ENCODE data around the gene GTPBP6. TPM values are rescaled to one million over a fixed set of nuclear protein-coding genes. Genes with fewer than 3 reads are reported as not detected.

Gene GTPBP6
- polyA plus RNA-seq, 1 of the 3 experiments (the other 2 are of a cell fraction) = 47.3 TPM

GRCh38 chrX:367866-368265 is 49.3 kb upstream of the GTPBP6 start:
- H3K4me3 ChIP-seq (ENCODE audit: low read depth in 2 of 2, low read length in 1 of 2) = no peak overlapping the region
- WGBS (ENCODE audit: low lambda C conversion rate) = 96% methylated on average over 12 of the region's 17 CpGs

GRCh38 chrX:367349-367748 is 48.8 kb upstream of the GTPBP6 start:
- H3K4me1 ChIP-seq (ENCODE audit: control insufficient read depth in 1 of 2, insufficient read depth in 2 of 2, low read depth in 1 of 2, low read length in 1 of 2) = peaks cover 0 to 7% of the 10 kb centered on the region in 2 experiments; a peak in 1 of 4 replicates
- ChIA-PET CTCF (no interaction called here), POLR2A (no interaction called here)
- H3F3A ChIP-seq (replicated peaks; ENCODE audit: insufficient read depth) = no peaks in the 10 kb centered on the region
- no peak for DNase-seq
- no peaks in the 10 kb centered on the region for H3K9me3 ChIP-seq
- peaks cover 5% of the 10 kb centered on the region; the same call in 1 of the 2 replicates for H4K20me1 ChIP-seq (ENCODE audit: insufficient read depth)
- no peaks in the 10 kb centered on the region for H3K27me3 ChIP-seq (ENCODE audit: insufficient read depth)
- no peaks in the 10 kb centered on the region for H3K9me2 ChIP-seq
- H3K79me2 ChIP-seq (ENCODE audit: insufficient read depth) = peaks cover 3% of the 10 kb centered on the region; the same call in 1 of the 2 replicates
- H3K27ac ChIP-seq (ENCODE audit: low read depth in 2 of 2, low read length in 1 of 2) = no peak overlapping the region
- no peak overlapping the region for H3K4me2 ChIP-seq
- no peaks in the 10 kb centered on the region for H3K36me3 ChIP-seq (replicated peaks in 1 of 2; ENCODE audit: control insufficient read depth in 1 of 2, insufficient read depth in 2 of 2, low read length in 1 of 2)
- H3K4me3 ChIP-seq (ENCODE audit: low read depth in 2 of 2, low read length in 1 of 2) = no peak overlapping the region
- H2AFZ ChIP-seq (ENCODE audit: low read depth) = no peak overlapping the region
- no peak overlapping the region for H3K9ac ChIP-seq
- 94% methylated on average over 16 of the region's 16 CpGs for WGBS (ENCODE audit: low lambda C conversion rate)
- TF ChIP-seq CHD2 (IDR thresholded peaks at IDR 0.05; ENCODE audit: low read length, partially characterized antibody) = no peak
- no peak for TF ChIP-seq EP300 (IDR thresholded peaks at IDR 0.05; ENCODE audit: borderline replicate concordance in 1 of 2, low read depth in 1 of 2, low read length in 1 of 2)
- TF ChIP-seq EZH2phosphoT487 (IDR thresholded peaks at IDR 0.05; ENCODE audit: borderline replicate concordance, low read depth) = no peak
- no peak for TF ChIP-seq REST (IDR thresholded peaks at IDR 0.05; ENCODE audit: low read depth, low read length)
- no peak for TF ChIP-seq FOSL2 (IDR thresholded peaks at IDR 0.05; ENCODE audit: borderline replicate concordance, low read depth)
- no peak for TF ChIP-seq JUND (IDR thresholded peaks at IDR 0.05)
- TF ChIP-seq GABPA (IDR thresholded peaks at IDR 0.05; ENCODE audit: low read depth) = no peak
- no peak for TF ChIP-seq TEAD4 (IDR thresholded peaks at IDR 0.05; ENCODE audit: borderline replicate concordance, insufficient read depth)
- no peak for TF ChIP-seq MEF2A (IDR thresholded peaks at IDR 0.05; ENCODE audit: borderline replicate concordance, low read depth)

More at GRCh38 chrX:367866-368265, 49.3 kb upstream of the GTPBP6 start:
- Histone ChIP-seq H3K36me3 (replicated peaks in 1 of 2; ENCODE audit: control insufficient read depth in 1 of 2, insufficient read depth in 2 of 2, low read length in 1 of 2) (no peaks in the 10 kb centered on the region), H3K4me2 (no peak overlapping the region), H2AFZ (ENCODE audit: low read depth) (no peak overlapping the region), H3K4me1 (ENCODE audit: control insufficient read depth in 1 of 2, insufficient read depth in 2 of 2, low read depth in 1 of 2, low read length in 1 of 2) (peaks cover 0 to 7% of the 10 kb centered on the region in 2 experiments; a peak in 1 of 4 replicates), H3K9me3 (no peaks in the 10 kb centered on the region), H3K79me2 (ENCODE audit: insufficient read depth) (peaks cover 3% of the 10 kb centered on the region; the same call in 1 of the 2 replicates), H3F3A (replicated peaks; ENCODE audit: insufficient read depth) (no peaks in the 10 kb centered on the region), H3K9ac (no peak overlapping the region), H3K27ac (ENCODE audit: low read depth in 2 of 2, low read length in 1 of 2) (no peak overlapping the region), H3K27me3 (ENCODE audit: insufficient read depth) (no peaks in the 10 kb centered on the region), H4K20me1 (ENCODE audit: insufficient read depth) (peaks cover 5% of the 10 kb centered on the region; the same call in 1 of the 2 replicates), H3K9me2 (no peaks in the 10 kb centered on the region)
- no peak for TF ChIP-seq MEF2A (IDR thresholded peaks at IDR 0.05; ENCODE audit: borderline replicate concordance, low read depth)
- TF ChIP-seq RCOR1 (IDR thresholded peaks at IDR 0.05; ENCODE audit: low read length) = no peak
- no peak for TF ChIP-seq RAD21 (IDR thresholded peaks at IDR 0.05; ENCODE audit: low read length)
- TF ChIP-seq GATA2 (CRISPR knock-in tag; IDR thresholded peaks at IDR 0.05) = no peak
- TF ChIP-seq ZBTB33 (IDR thresholded peaks at IDR 0.05; ENCODE audit: borderline replicate concordance, low read depth) = no peak
- no peak for TF ChIP-seq FOXJ3 (CRISPR knock-in tag; IDR thresholded peaks at IDR 0.05)
- no peak for TF ChIP-seq RXRA (IDR thresholded peaks at IDR 0.05; ENCODE audit: borderline replicate concordance, low read depth)
- TF ChIP-seq SMC3 (IDR thresholded peaks at IDR 0.05; ENCODE audit: low read depth, low read length) = no peak
- no peak for TF ChIP-seq IRF3 (IDR thresholded peaks at IDR 0.05; ENCODE audit: low read depth, low read length)
- no peak for TF ChIP-seq NFIC (IDR thresholded peaks at IDR 0.05; ENCODE audit: borderline replicate concordance)
- no peak for TF ChIP-seq USF1 (IDR thresholded peaks at IDR 0.05; ENCODE audit: borderline replicate concordance, low read depth)
- DNase-seq = no peak
- ChIA-PET POLR2A (no interaction called here), CTCF (no interaction called here)
